Measurements from ENCODE around the gene PDE8A.
"Not testable (repeated sequence)": the region's sequence is repeated elsewhere in the genome, so short reads cannot be mapped to it uniquely, and the experiment has no call there.

Gene PDE8A

DNA sequence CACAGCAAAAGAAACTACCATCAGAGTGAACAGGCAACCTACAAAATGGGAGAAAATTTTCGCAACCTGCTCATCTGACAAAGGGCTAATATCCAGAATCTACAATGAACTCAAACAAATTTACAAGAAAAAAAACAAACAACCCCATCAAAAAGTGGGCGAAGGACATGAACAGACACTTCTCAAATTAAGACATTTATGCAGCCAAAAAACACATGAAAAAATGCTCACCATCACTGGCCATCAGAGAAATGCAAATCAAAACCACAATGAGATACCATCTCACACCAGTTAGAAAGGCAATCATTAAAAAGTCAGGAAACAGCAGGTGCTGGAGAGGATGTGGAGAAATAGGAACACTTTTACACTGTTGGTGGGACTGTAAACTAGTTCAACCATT lies 30.1 kb downstream of the PDE8A start:
- not testable (repeated sequence) for DNase-seq

DNA sequence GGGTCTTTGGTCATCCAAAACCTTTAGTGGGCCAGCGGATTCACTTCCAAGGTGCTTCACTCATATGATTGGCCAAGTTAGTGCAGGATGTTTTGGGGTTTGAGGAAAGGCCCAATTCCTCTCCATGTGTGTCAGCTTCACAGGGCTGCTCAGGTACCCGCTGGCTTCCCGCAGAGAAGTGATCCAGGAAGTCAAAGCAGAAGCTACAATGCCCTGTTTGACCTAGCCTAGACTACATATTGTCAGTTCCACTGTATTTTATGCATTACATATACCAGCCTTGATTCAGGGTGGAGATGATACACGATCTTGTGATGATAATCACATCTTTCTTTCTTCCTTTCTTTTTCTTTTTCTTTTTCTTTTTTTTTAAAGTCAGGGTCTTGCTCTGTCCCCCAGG lies 32.1 kb downstream of the PDE8A start:
- DNase-seq = no peak

DNA sequence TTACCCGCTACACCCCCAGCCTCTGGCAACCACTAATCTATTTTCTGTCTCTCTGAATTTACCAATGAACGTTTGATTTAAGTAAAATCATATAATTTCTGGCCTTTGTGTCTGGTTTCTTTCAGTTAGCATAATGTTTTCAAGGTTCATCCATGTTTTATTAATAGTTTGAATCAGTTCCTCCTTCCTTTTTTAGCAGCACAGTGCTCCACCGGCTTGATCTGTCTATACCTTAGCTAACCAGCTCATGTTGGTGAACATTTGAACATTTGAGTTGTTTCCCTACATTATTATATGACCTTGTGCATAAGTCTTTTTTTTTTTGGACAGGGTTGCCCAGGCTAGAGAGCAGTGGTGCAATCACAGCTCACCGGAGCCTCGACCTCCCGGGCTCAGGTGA lies 33.3 kb downstream of the PDE8A start:
- no peak for DNase-seq

GRCh38 chr15:85016275-85016674 lies 34.6 kb downstream of the PDE8A start:
- DNase-seq = no peak

DNA sequence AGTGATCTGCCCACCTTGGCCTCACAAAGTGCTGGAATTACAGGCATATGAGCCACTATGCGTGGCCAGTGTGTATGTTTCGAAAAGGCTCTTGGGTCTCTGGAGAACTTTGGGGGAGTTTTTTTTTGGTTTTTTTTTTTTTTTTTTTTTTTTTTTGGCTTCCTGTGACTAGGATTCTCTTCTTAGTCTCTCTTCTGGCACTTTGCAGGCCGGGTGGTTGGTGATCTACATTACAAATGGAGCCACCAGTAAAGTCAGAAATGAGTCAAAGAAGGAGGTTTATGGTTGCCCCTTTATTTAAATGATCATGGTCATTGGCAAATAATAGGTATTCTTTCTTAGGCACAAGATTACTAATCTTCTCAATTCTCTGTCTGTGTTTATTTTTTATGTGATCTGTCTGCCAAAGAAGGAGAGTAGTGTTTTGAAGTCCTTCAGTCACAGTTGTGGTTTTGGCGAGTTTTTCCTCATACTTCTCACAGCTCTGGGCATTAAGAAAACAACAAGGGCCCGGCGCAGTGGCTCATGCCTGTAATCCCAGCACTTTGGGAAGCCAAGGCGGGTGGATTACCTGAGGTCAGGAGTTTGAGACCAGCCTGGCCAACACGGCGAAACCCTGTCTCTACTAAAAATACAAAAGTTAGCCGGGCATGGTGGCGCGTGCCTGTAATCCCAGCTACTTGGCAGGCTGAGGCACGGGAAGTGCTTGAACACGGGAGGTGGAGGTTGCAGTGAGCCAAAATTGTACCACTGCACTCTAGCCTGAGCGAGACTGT lies 38.3 kb downstream of the PDE8A start:
- DNase-seq = no peak

- DNase-seq = no peak
These were observed 39.8 kb downstream of the PDE8A start for GRCh38 chr15:85021409-85021808.

DNA sequence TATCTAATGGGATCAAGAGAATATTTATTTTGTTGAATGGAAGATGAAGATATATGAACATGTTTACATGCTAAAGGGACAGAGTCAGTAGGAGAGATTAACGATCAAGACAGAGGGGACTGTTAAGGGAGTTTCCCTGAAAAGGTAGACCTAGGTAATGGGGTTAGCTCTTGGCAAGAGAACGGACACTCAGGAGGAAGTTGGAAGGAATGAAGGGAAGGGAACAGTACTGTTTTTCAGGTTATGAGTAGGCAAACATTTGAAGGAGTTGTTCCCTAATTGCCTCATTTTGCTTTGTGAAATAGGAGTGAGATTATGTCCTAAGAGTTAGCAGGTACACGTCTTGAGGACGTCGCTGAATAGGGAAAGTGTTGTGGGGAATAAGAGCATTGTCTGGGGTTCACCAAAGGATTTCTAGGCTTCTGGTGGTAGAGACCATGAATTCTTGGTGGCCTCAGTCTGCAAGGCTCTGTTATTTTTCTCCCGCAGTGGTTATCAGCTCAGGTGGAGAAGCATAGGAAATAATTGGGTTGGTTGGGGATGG lies 41.3 kb downstream of the PDE8A start:
- no peak for DNase-seq

DNA sequence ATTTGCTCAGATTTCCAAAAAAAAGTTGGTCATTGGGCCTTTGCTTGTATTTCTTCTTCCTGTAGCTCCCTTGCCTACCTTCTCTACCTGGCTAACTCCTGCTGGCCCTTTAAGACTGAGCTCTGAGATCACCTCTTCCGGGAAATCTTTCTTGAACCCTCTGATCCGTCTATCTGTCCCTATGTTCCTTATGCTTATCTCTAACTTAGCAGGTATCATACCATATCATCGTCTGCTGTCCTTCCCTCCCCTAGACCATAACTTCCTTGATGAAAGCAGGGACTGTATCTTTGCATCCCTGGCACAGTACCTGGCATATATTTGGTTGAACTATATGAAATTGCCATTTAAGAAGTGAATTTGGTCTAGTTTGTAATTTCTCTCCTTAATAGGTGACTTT lies 42.3 kb downstream of the PDE8A start:
- no peak for DNase-seq

DNA sequence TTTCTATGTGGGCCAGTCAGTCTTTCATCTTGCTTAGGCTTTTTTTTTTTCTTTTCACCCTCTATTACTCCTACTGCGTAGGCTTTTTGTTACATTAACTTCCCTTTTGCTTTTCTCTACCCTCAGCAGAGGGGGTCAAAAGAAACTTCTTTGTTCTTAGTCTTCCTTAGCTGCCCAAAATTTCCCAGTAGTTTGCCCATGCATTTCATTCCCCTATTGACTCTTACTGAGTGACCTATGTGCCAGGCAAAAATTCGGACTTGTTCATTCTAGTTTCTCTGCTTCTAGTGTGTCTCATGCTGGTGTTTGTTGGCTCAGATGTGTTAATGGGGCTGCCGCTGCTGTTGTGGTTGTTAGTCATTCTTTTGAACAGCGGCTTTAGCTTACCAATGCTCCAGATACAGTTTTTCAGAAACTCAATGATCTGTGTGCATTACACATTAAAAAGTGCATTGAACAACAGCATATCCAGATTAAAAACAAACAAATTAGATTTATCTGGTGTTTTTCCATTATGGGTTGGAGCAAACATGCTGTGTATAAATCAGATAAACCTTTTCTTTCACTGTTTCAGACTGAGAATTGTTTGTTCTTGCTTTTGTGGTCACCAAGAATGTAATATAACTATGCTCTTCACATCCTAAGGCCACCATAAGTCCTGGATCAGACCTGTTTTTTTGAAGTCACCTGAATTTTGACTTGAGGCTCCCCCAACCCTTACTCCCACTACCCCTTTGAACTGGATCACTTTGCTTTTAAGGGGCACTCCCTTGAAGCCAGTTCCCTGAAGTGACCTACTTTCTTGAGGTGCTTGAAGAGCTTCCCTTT lies 43.1 kb downstream of the PDE8A start:
- no peak for DNase-seq

DNA sequence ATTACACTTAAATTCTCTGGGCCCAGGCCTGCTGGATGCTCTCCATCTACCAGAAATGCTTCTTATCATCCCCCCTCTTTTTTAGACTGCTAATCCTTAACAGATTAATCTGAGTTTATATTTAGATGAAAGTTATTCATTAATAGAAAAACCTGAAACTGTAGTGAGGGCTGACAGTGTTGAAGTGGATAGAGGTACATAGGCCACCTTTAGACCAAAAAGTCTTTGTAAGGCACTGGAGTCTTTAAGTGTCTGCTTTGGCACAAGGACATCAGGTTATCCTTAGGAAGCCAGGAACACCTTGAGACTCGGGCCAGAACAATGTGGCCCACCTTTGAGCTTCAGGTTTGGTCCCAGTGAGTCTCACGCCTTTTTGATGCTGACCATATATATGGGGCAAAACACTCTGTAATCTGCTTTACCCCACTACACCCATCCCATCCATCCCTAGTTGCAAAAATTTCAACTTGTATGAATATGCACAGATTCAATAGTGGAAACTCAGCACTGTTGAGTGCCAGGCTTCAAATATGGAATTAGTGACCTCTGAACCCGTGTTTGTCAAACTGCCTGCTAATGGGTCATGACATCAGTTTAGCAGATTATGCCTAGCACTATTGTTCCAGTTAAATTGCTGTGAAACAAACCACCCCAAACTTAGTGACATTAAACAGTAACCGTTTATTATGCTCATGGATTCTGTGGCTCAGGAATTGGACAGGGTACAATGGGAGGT lies 44.0 kb downstream of the PDE8A start:
- DNase-seq = no peak

- DNase-seq = no peak
These were observed 44.8 kb downstream of the PDE8A start for GRCh38 chr15:85026304-85027032.

DNA sequence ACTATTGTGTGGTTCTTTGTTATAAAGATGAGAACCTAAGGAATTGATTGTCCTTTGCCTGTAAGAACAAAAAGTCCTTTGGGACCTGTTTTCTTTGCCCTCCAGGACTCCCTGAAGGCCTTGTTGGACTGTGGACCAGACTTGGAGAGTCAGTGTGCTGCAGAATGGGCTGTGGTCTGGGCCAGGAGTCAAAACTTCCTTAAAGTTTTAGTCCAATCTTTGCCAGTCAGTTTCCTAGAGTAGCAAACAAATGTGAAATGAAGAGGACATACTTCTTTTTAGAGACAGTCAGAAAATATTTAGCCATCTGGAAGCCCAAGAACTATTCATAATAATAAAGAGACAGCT lies 45.4 kb downstream of the PDE8A start:
- DNase-seq = no peak

DNA sequence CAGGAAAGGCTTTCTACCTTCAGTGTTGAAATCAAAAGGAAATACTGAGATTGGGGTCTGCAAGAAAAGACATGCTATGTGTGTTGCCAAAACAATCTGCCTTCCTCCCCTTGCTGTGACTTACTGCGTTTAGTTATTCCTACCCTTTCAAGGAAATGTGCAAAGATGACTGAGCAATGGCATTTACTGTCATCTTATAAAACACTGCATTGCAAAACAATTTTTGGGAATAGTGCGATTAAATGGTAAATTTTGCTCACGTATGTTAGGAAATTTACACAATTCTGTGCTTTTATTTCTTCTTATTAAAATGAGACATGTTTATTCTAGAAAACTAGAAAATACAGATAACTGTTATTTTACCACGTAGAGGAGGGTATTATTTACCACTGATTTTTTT lies 45.8 kb downstream of the PDE8A start:
- DNase-seq = no peak

GRCh38 chr15:85028416-85028815 lies 46.8 kb downstream of the PDE8A start:
- no peak for DNase-seq

GRCh38 chr15:85029221-85029620 lies 47.6 kb downstream of the PDE8A start:
- DNase-seq = no peak

GRCh38 chr15:85030301-85030929 lies 48.8 kb downstream of the PDE8A start:
- no peak for DNase-seq

GRCh38 chr15:85031086-85031943 lies 49.7 kb downstream of the PDE8A start:
- DNase-seq = no peak

DNA sequence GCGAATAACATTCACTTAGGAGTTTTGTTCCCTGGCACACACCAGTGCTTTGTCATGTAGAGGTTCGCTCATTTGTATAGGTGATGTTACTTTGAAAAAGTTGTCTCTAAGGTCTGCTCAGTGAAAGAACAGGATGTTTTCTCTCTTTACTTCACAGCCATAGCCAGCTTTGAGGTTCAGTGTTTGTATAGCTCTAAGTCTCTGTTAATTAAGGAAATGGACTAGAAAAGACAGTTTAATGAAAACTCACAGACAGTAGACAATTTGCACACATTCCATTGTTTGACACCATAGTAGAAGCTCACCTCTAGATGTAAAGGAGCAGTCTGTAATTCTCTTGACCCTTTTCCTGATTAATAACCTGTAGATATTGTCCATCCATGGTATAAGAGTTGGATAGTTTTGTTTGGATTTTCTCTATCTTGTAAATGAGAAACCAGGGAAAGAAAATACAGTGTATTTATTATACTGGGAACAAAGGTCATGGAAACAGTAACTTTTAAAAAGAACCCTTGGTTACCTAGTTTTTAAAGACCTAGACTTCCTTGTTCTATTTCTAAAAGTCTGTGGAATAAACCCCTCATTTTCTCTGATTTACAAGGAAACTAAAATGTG lies 50.4 kb downstream of the PDE8A start:
- DNase-seq = no peak

DNA sequence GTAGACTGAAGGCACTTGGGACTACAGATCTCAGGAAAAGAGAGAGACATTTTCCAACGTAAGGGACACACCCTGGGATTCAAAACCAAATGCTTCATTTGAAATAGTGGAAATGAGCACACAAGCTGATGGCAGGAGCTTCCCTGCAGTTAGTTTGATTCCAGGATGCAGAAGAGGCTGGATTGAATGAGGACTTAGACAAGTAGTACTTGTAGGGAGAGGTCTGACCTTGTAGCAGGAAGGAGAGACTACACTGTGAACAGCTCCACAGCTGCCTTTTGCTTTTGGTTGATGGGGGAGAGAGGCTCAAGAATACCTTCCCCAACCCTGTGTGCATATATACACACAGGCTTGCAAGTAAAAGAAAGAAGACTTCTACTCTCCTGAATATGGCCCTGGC lies 51.5 kb downstream of the PDE8A start:
- DNase-seq = no peak

DNA sequence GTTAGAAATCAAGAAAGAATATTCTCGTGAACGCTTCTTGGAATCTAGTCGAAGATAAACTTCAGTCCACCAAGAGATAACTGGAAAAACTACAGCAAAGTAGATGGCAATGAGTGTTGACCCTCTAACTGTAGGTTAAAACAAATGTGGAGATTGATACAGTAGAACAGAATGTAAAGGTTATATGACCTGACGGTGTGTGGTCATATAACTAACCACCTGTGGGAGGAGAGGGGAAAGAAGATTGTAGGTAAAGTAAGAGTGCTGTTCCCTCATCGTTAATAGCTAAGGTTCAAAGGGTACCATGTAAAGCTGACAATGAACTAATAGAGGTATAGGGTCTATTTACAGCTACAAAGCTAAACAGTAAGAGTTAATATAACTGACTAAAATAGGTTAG lies 52.6 kb downstream of the PDE8A start:
- DNase-seq = no peak

GRCh38 chr15:85035980-85036379 lies 54.3 kb downstream of the PDE8A start:
- no peak for DNase-seq

Data from activated naive CD4-positive, alpha-beta T cell (primary cell).